Fibroblast of pulmonary artery (primary cell): ENCODE results near the gene MYH11.

ENCODE experiments used
- DNase-seq: peaks from one replicate; pipeline ENCODE4 v3.0.0-alpha.2; 2010; ENCODE audit warnings: low read depth
- H3K4me3 ChIP-seq: replicated peaks from 2 replicates; pipeline ENCODE4 v1.5.1; 2011; ENCODE audit warnings: low read depth, mild to moderate bottlenecking, control low read depth, low read length, moderate library complexity
- CTCF ChIP-seq: IDR thresholded peaks from 2 replicates; pipeline ENCODE4 v1.5.1; 2011; ENCODE audit warnings: mild to moderate bottlenecking, control low read depth, low read length, inconsistent platforms; ENCODE audit errors: missing control alignments

Gene MYH11

GRCh38 chr16:15779664-15780351, 77.0 kb downstream of the MYH11 start:
- no peak for TF ChIP-seq CTCF
- no peak for DNase-seq

GRCh38 chr16:15778999-15779614, 77.7 kb downstream of the MYH11 start:
- no peak for DNase-seq
- TF ChIP-seq CTCF, result no peak

More at GRCh38 chr16:15779664-15780351, 77.0 kb downstream of the MYH11 start:
- no peak overlapping the region for H3K4me3 ChIP-seq

GRCh38 chr16:15778204-15778743, 78.6 kb downstream of the MYH11 start:
- no peak for DNase-seq
- H3K4me3 ChIP-seq, result no peak overlapping the region
- no peak for TF ChIP-seq CTCF

More at GRCh38 chr16:15778999-15779614, 77.7 kb downstream of the MYH11 start:
- H3K4me3 ChIP-seq, result no peak overlapping the region

GRCh38 chr16:15777533-15778203, 79.2 kb downstream of the MYH11 start:
- DNase-seq, result peak; percentile 74

GRCh38 chr16:15776572-15776971, 80.3 kb downstream of the MYH11 start:
- H3K4me3 ChIP-seq, result no peak overlapping the region
- no peak for TF ChIP-seq CTCF
- DNase-seq, result no peak

More at GRCh38 chr16:15777533-15778203, 79.2 kb downstream of the MYH11 start:
- H3K4me3 ChIP-seq, result no peak overlapping the region
- peak; percentile 59 for TF ChIP-seq CTCF

GRCh38 chr16:15775663-15776304, 81.0 kb downstream of the MYH11 start:
- H3K4me3 ChIP-seq, result no peak overlapping the region
- TF ChIP-seq CTCF, result no peak
- DNase-seq, result no peak
